ENCODE measurements around the gene KANK4. TPM values are rescaled to one million over a fixed set of nuclear protein-coding genes. Genes with fewer than 3 reads are reported as not detected.
"Not testable (repeated sequence)": the region's sequence is repeated elsewhere in the genome, so short reads cannot be mapped to it uniquely, and the experiment has no call there.

Gene KANK4
- total and polyA plus RNA-seq, 2 of the 8 experiments (the other 6 are each of a cell fraction or from before 2014, with no cell fraction given): 0.22 to 0.26 TPM

- Histone ChIP-seq H4K20me1 (replicated peaks in 1 of 2; ENCODE audit: control insufficient read depth in 1 of 2, insufficient read depth in 2 of 2, low read length in 2 of 2) (no peaks in the 10 kb centered on the region), H3K18ac (ENCODE audit: extremely low read depth, low read length) (no peak overlapping the region), H3K27me3 (replicated peaks in 1 of 4; ENCODE audit: control insufficient read depth in 3 of 4, extremely low read depth in 1 of 4, insufficient read depth in 3 of 4, low read length in 3 of 4) (no peaks in the 10 kb centered on the region; a peak in 1 of 7 replicates), H3K4ac (replicated peaks; ENCODE audit: insufficient read length, low read depth, low read length) (no peak overlapping the region), H3K27ac (ENCODE audit: low read depth, low read length) (no peak overlapping the region), H3K4me1 (replicated peaks in 1 of 4; ENCODE audit: control insufficient read depth in 3 of 4, insufficient read depth in 4 of 4, low read length in 3 of 4) (peaks cover 0 to 6% (median 3%) of the 10 kb centered on the region in 4 experiments; a peak in 2 of 7 replicates), H2BK5ac (ENCODE audit: low read depth, low read length) (no peak overlapping the region), H2BK20ac (ENCODE audit: low read length) (no peak overlapping the region), H3K4me3 (ENCODE audit: extremely low read depth in 1 of 4, insufficient read depth in 2 of 4, low read depth in 3 of 4, low read length in 4 of 4) (no peak overlapping the region), H2AFZ (ENCODE audit: low read length) (no peak overlapping the region), H3K4me2 (ENCODE audit: insufficient read depth in 1 of 2, low read depth in 2 of 2, low read length in 2 of 2) (no peak overlapping the region; a peak in 1 of 4 replicates), H2AK5ac (ENCODE audit: low read depth, low read length) (no peak overlapping the region), H3K79me2 (ENCODE audit: control insufficient read depth in 1 of 2, insufficient read depth in 2 of 2, low read length in 2 of 2) (no peaks in the 10 kb centered on the region), H2BK12ac (ENCODE audit: low read depth, low read length) (no peak overlapping the region), H4K91ac (replicated peaks; ENCODE audit: insufficient read length, low read length) (no peak overlapping the region), H3K23ac (ENCODE audit: insufficient read length) (no peak overlapping the region), H2BK15ac (ENCODE audit: low read length) (no peak overlapping the region), H4K8ac (ENCODE audit: extremely low read depth, insufficient read depth, low read length) (no peak overlapping the region), H2BK120ac (replicated peaks; ENCODE audit: low read depth, low read length) (no peak overlapping the region), H3K14ac (ENCODE audit: insufficient read length) (no peak overlapping the region), H3K79me1 (ENCODE audit: low read depth, low read length) (no peaks in the 10 kb centered on the region), H3K9ac (replicated peaks in 1 of 4; ENCODE audit: extremely low read depth in 1 of 4, low read depth in 3 of 4, low read length in 3 of 4) (no peak overlapping the region), H4K5ac (ENCODE audit: insufficient read length, low read depth, low read length) (no peak overlapping the region), H3K9me3 (ENCODE audit: insufficient read depth in 2 of 2, low read depth in 1 of 2, low read length in 1 of 2) (peaks cover 0 to 9% of the 10 kb centered on the region in 2 experiments; a peak in 1 of 4 replicates), H3K23me2 (ENCODE audit: low read depth, low read length) (no peaks in the 10 kb centered on the region), H3K36me3 (ENCODE audit: control insufficient read depth in 2 of 4, insufficient read depth in 4 of 4, low read length in 3 of 4) (no peaks in the 10 kb centered on the region; a peak in 1 of 8 replicates), H3K56ac (replicated peaks; ENCODE audit: insufficient read length, low read depth, low read length) (no peak overlapping the region)
- no peak for TF ChIP-seq TAF7 (optimal IDR thresholded peaks at IDR 0.05; ENCODE audit: borderline replicate concordance, low read depth, low read length)
- ChIA-PET CTCF (ENCODE audit: partially characterized antibody) (interaction anchor here (1.0 to 3.0 kb wide), 11 partner anchors 8 to 85 kb away, joined by 3 to 11 read pairs (median 4); no protein-coding TSS in a partner anchor), POLR2A (ENCODE audit: partially characterized antibody) (interaction anchor here (1.1 to 2.1 kb wide), 2 partner anchors 12 to 16 kb away, joined by 3 to 8 read pairs; no protein-coding TSS in a partner anchor)
- FAIRE-seq (no peak), DNase-seq (ENCODE audit: low read depth in 1 of 2, low spot score in 2 of 2) (no peak)
These were observed 74.0 kb downstream of the KANK4 start for GRCh38 chr1:62245201-62245600.

- not testable (repeated sequence) for H2AFZ ChIP-seq (ENCODE audit: low read length); H3K23ac ChIP-seq (ENCODE audit: insufficient read length); H3K56ac ChIP-seq (replicated peaks; ENCODE audit: insufficient read length, low read depth, low read length); H3K4me2 ChIP-seq (ENCODE audit: insufficient read depth in 1 of 2, low read depth in 2 of 2, low read length in 2 of 2); H3K79me2 ChIP-seq (ENCODE audit: control insufficient read depth in 1 of 2, insufficient read depth in 2 of 2, low read length in 2 of 2); DNase-seq (ENCODE audit: low read depth in 1 of 2, low spot score in 2 of 2); H3K18ac ChIP-seq (ENCODE audit: extremely low read depth, low read length); H3K4me3 ChIP-seq (ENCODE audit: extremely low read depth in 1 of 4, insufficient read depth in 2 of 4, low read depth in 3 of 4, low read length in 4 of 4); H2BK15ac ChIP-seq (ENCODE audit: low read length); H2AK5ac ChIP-seq (ENCODE audit: low read depth, low read length); H3K27me3 ChIP-seq (replicated peaks in 1 of 4; ENCODE audit: control insufficient read depth in 3 of 4, extremely low read depth in 1 of 4, insufficient read depth in 3 of 4, low read length in 3 of 4); H4K20me1 ChIP-seq (replicated peaks in 1 of 2; ENCODE audit: control insufficient read depth in 1 of 2, insufficient read depth in 2 of 2, low read length in 2 of 2); H4K91ac ChIP-seq (replicated peaks; ENCODE audit: insufficient read length, low read length); H3K9ac ChIP-seq (replicated peaks in 1 of 4; ENCODE audit: extremely low read depth in 1 of 4, low read depth in 3 of 4, low read length in 3 of 4); H3K36me3 ChIP-seq (ENCODE audit: control insufficient read depth in 2 of 4, insufficient read depth in 4 of 4, low read length in 3 of 4); H3K79me1 ChIP-seq (ENCODE audit: low read depth, low read length); FAIRE-seq; H3K4ac ChIP-seq (replicated peaks; ENCODE audit: insufficient read length, low read depth, low read length); H3K23me2 ChIP-seq (ENCODE audit: low read depth, low read length); H2BK20ac ChIP-seq (ENCODE audit: low read length); H2BK5ac ChIP-seq (ENCODE audit: low read depth, low read length); H2BK12ac ChIP-seq (ENCODE audit: low read depth, low read length); H3K9me3 ChIP-seq (ENCODE audit: insufficient read depth in 2 of 2, low read depth in 1 of 2, low read length in 1 of 2); H3K27ac ChIP-seq (ENCODE audit: low read depth, low read length); H3K14ac ChIP-seq (ENCODE audit: insufficient read length); H4K5ac ChIP-seq (ENCODE audit: insufficient read length, low read depth, low read length); H2BK120ac ChIP-seq (replicated peaks; ENCODE audit: low read depth, low read length); H4K8ac ChIP-seq (ENCODE audit: extremely low read depth, insufficient read depth, low read length); H3K4me1 ChIP-seq (replicated peaks in 1 of 4; ENCODE audit: control insufficient read depth in 3 of 4, insufficient read depth in 4 of 4, low read length in 3 of 4)
- WGBS, 2 experiments (ENCODE audit: extremely low coverage in 1 of 2, insufficient coverage in 1 of 2, insufficient read length in 1 of 2, insufficient replicate concordance in 2 of 2, low coverage in 1 of 2, low lambda C conversion rate in 2 of 2, missing lambda C conversion rate in 1 of 2): 72% methylated on average over 3 of the region's 3 CpGs; no CpG with 5 or more reads in 1 of the 2 experiments
- ChIA-PET CTCF (ENCODE audit: partially characterized antibody) (interaction anchor here (1.0 to 3.0 kb wide), 9 partner anchors 7 to 86 kb away, joined by 3 to 11 read pairs (median 5); no protein-coding TSS in a partner anchor), POLR2A (ENCODE audit: partially characterized antibody) (interaction anchor here (1.1 to 2.1 kb wide), 2 partner anchors 11 to 15 kb away, joined by 3 to 8 read pairs; no protein-coding TSS in a partner anchor)
These were observed 74.9 kb downstream of the KANK4 start for GRCh38 chr1:62244380-62244779.

All from H1 (cell line).